Gastrocnemius medialis (tissue), 4 donors: ENCODE results near the gene SLC26A8.

Experiments
- CTCF ChIP-seq, 5 experiments: fragments of 450-650 bp in 3 of 5; fragments of 200-600 bp in 2 of 5; sonication (generic) in 2 of 5; IDR thresholded peaks in 4 of 5; conservative IDR thresholded peaks in 1 of 5; 1 replicate in 4 of 5; 2 replicates in 1 of 5; pipeline ENCODE4 v1.5.1; 2016 to 2019; ENCODE audit warnings: antibody characterized with exemption in 5 of 5, mild to moderate bottlenecking in 3 of 5, moderate library complexity in 3 of 5
- POLR2A ChIP-seq, 2 donors: fragments of 450-650 bp; IDR thresholded peaks; one replicate each; pipeline ENCODE4 v1.6.1; 2017; ENCODE audit warnings: antibody characterized with exemption in 2 of 2, mild to moderate bottlenecking in 2 of 2, moderate library complexity in 2 of 2

- TF ChIP-seq CTCF (IDR thresholded peaks at IDR 0.05 in 4 of 5, conservative IDR thresholded peaks at IDR 0.05 in 1 of 5) (no peak), POLR2A (IDR thresholded peaks at IDR 0.05) (no peak)
These were observed 47.1 kb downstream of the SLC26A8 start for GRCh38 chr6:35977308-35977707.
